Gastrocnemius medialis (tissue), 4 donors: ENCODE results near the gene ARHGEF19.

Experiments
- CTCF ChIP-seq, 5 experiments: fragments of 450-650 bp in 3 of 5; fragments of 200-600 bp in 2 of 5; sonication (generic) in 2 of 5; IDR thresholded peaks in 4 of 5; conservative IDR thresholded peaks in 1 of 5; 1 replicate in 4 of 5; 2 replicates in 1 of 5; pipeline ENCODE4 v1.5.1; 2016 to 2019; ENCODE audit warnings: antibody characterized with exemption in 5 of 5, mild to moderate bottlenecking in 3 of 5, moderate library complexity in 3 of 5
- POLR2A ChIP-seq, 2 donors: fragments of 450-650 bp; IDR thresholded peaks; one replicate each; pipeline ENCODE4 v1.6.1; 2017; ENCODE audit warnings: antibody characterized with exemption in 2 of 2, mild to moderate bottlenecking in 2 of 2, moderate library complexity in 2 of 2

DNA sequence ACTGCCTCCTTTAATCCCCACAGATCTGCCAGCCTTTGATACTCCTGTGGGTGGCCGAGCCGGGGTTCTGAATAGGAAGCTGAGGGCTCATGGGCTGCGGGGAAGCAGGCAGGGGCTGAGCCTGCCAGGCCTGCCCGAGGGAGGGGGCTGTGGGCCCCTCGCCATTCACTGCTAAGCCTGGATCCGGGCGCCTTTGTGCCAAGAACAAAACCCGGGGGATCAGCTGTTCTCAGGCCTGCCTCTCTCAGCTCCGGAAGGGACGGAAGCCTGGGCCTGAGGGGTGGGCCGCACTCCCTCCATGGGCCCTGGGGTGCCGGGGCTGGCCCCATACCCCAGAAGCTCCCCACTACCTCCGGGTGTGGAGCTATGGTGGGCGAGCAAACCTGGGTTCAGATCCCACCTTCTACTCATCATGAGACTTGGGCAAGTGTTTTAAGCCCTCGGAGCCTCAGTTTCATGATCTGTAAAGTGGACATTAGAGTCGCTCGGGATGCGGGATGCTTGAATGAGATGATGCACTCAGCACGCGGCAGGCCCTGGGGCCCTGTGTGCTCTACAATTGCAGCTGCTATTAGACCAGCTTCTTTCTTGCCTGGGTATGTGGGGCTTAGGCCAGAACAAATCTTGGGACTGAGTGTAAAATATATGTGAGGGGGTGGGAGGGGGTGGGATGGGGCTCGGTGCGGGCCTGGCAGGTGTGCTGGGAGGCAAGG is 37.4 kb downstream of the ARHGEF19 start:
- TF ChIP-seq POLR2A (IDR thresholded peaks at IDR 0.05) (no peak), CTCF (IDR thresholded peaks at IDR 0.05 in 4 of 5, conservative IDR thresholded peaks at IDR 0.05 in 1 of 5) (no peak)
